MM.1S (cell line): Measurements from ENCODE around the gene SORCS2.

ENCODE experiments used
- EZH2 ChIP-seq: fragments of 300-600 bp; sonication (generic); optimal IDR thresholded peaks from 2 replicates; pipeline ENCODE3; 2017; ENCODE audit warnings: low read depth, mild to moderate bottlenecking, antibody characterized with exemption, low read length, mixed read lengths
- TF ChIP-seq, protein P1 (sequence below): fragments of 300-600 bp; sonication (generic); IDR thresholded peaks from 2 replicates; pipeline ENCODE4 v1.5.1; 2016; ENCODE audit warnings: antibody characterized with exemption, low read length, mixed read lengths

DNA sequence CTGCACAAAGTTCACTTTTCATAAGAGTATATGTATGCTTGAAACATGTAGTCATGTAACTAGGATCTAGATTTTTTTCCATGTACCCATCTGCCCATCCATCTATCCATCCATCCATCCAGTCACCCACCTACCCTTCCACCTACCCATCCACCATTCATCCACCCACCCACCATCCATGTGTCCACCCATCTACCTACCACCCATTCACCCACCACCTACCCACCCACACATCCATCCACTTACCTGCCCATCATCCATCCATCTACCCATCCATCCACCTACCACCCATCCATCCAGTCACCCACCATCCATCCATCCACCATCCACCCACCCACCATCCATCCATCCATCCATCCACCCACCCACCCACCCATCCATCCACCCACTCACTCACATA is 364.2 kb downstream of the SORCS2 start:
- no peak for TF ChIP-seq EZH2
- TF ChIP-seq, protein P1, sequence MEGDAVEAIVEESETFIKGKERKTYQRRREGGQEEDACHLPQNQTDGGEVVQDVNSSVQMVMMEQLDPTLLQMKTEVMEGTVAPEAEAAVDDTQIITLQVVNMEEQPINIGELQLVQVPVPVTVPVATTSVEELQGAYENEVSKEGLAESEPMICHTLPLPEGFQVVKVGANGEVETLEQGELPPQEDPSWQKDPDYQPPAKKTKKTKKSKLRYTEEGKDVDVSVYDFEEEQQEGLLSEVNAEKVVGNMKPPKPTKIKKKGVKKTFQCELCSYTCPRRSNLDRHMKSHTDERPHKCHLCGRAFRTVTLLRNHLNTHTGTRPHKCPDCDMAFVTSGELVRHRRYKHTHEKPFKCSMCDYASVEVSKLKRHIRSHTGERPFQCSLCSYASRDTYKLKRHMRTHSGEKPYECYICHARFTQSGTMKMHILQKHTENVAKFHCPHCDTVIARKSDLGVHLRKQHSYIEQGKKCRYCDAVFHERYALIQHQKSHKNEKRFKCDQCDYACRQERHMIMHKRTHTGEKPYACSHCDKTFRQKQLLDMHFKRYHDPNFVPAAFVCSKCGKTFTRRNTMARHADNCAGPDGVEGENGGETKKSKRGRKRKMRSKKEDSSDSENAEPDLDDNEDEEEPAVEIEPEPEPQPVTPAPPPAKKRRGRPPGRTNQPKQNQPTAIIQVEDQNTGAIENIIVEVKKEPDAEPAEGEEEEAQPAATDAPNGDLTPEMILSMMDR = no peak
